Heart left ventricle (tissue), 13 donors: Measurements from ENCODE around the gene ARSB.

Experiments
- CTCF ChIP-seq, 12 donors: fragments of 200-600 bp; sonication (generic) in 4 of 12; IDR thresholded peaks; one replicate each; pipeline versions ENCODE4 v1.5.0 to v1.8.0; 2018 to 2022; ENCODE audit warnings: antibody characterized with exemption in 12 of 12, mild to moderate bottlenecking in 5 of 12
- POLR2A ChIP-seq, 2 donors: fragments of 450-650 bp; IDR thresholded peaks; one replicate each; pipeline ENCODE4 v1.6.1; 2017; ENCODE audit warnings: antibody characterized with exemption in 2 of 2, mild to moderate bottlenecking in 2 of 2, moderate library complexity in 2 of 2
- donor health status: ischemic (EF 13 %, LVEDD 7.1; RV severe dilation, severe dysfunction).
- donor health status: DM: no; HTN: yes; CAD: no.
- donor health status: DM: no; HTN: no; CAD: no.
- donor health status: ischemic (EF 25% LVEDD 6.9; RV normal size, moderate dysfunction).
- donor health status: ischemic (EF 25% LVEDD 5.7; RV mildly dilated, moderate dysfunction).
- donor health status: ischemic (EF 35%, LVEDD 5.7; RV mildly dilated, moderate dysfunction).
- donor health status: nonischemic (EF 11% LVEDD 7.7; RV severe dilation, severe dysfunction).
- donor health status: DM: yes; HTN: yes; CAD: no.
- donor health status: PGD.
- donor health status: ischemic (EF 29% LVEDD 5.4; RV normal size, mild dysfunction).
- donor health status: nonischemic (EF 23%, LVEDD 6.1; RV moderate dilation, normal function).

- TF ChIP-seq CTCF (IDR thresholded peaks at IDR 0.05) = no peak
- no peak for TF ChIP-seq POLR2A (IDR thresholded peaks at IDR 0.05)
These were observed 72.9 kb downstream of the ARSB start for GRCh38 chr5:78912085-78912771.
